PC-3 (cell line): Measurements from ENCODE around the gene ASCC3. TPM values are rescaled to one million over a fixed set of nuclear protein-coding genes. Genes with fewer than 3 reads are reported as not detected.

ENCODE experiments used
- ATAC-seq: fragments of 200-7000 bp; cut with Tn5 transposase; 2 replicates; pipeline ENCODE4 v1.9.1; 2020; ENCODE audit warnings: mild to moderate bottlenecking, moderate library complexity
- BruUV-seq: library from RNA; stranded (reverse); fragments of 400-500 nt; replicated peaks from 2 replicates; lab custom pipeline; 2021; lab: Mats Ljungman, UMichigan
- CTCF ChIA-PET: fragments of 300-600 bp; sonication (Branson Sonifier 250); formaldehyde crosslinking; loops from one replicate; lab custom pipeline; 2022; ENCODE audit warnings: antibody characterized with exemption; lab: Charles Lee
- POLR2A ChIA-PET: fragments of 300-600 bp; sonication (Branson Sonifier 250); formaldehyde crosslinking; loops from one replicate; lab custom pipeline; 2022; ENCODE audit warnings: antibody characterized with exemption; ENCODE audit not compliant: unreplicated experiment; lab: Charles Lee
- DNase-seq: peaks from one replicate; pipeline ENCODE4 v3.0.0-alpha.2; 2015
- H2AFZ ChIP-seq: fragments of 300-600 bp; sonication (generic); 2 replicates; pipeline ENCODE4 v1.6.0; 2016; ENCODE audit warnings: antibody characterized with exemption, low read length
- H3F3A ChIP-seq: fragments of 300-600 bp; sonication (generic); one replicate; pipeline ENCODE4 v1.6.0; 2017; ENCODE audit warnings: antibody characterized with exemption, low read length, control low read depth, mild to moderate bottlenecking; ENCODE audit not compliant: unreplicated experiment
- H3K27ac ChIP-seq: fragments of 300-600 bp; sonication (generic); 2 replicates; pipeline ENCODE4 v1.5.1; 2016; ENCODE audit warnings: mild to moderate bottlenecking, low read length
- H3K27me3 ChIP-seq: fragments of 300-600 bp; sonication (generic); 2 replicates; pipeline ENCODE4 v1.6.1; 2016; ENCODE audit warnings: low read length, mixed read lengths
- H3K36me3 ChIP-seq: fragments of 300-600 bp; sonication (generic); 2 replicates; pipeline ENCODE4 v1.6.1; 2016; ENCODE audit warnings: low read depth, mixed run types, low read length, mixed read lengths
- H3K4me1 ChIP-seq: fragments of 300-600 bp; sonication (generic); 2 replicates; pipeline ENCODE4 v1.5.1; 2016; ENCODE audit warnings: low read length; ENCODE audit not compliant: insufficient read depth
- H3K4me2 ChIP-seq: fragments of 300-600 bp; sonication (generic); 2 replicates; pipeline ENCODE4 v1.6.0; 2016; ENCODE audit warnings: low read length
- H3K4me3 ChIP-seq: fragments of 300-600 bp; sonication (generic); 2 replicates; pipeline ENCODE4 v1.5.1; 2016; ENCODE audit warnings: mild to moderate bottlenecking, low read length, mixed read lengths
- H3K79me2 ChIP-seq: fragments of 300-600 bp; sonication (generic); 2 replicates; pipeline ENCODE4 v1.6.1; 2017; ENCODE audit warnings: low read length, mixed read lengths
- H3K9ac ChIP-seq: fragments of 300-600 bp; sonication (generic); 2 replicates; pipeline ENCODE4 v1.6.0; 2016; ENCODE audit warnings: mild to moderate bottlenecking, low read length
- H3K9me2 ChIP-seq: fragments of 300-600 bp; sonication (generic); replicated peaks from 2 replicates; pipeline ENCODE4 v1.6.1; 2016; ENCODE audit warnings: mixed run types, low read length, mixed read lengths
- H3K9me3 ChIP-seq: fragments of 300-600 bp; sonication (generic); 2 replicates; pipeline ENCODE4 v1.6.1; 2016; ENCODE audit warnings: low read length, mixed read lengths
- H4K20me1 ChIP-seq: fragments of 300-600 bp; sonication (generic); 2 replicates; pipeline ENCODE4 v1.6.1; 2016; ENCODE audit warnings: low read length, mixed read lengths
- EZH2 ChIP-seq: fragments of 300-600 bp; sonication (generic); IDR thresholded peaks from one replicate; pipeline ENCODE4 v1.6.1; 2017; ENCODE audit warnings: antibody characterized with exemption, mild to moderate bottlenecking, low read length; ENCODE audit not compliant: unreplicated experiment
- EZH2phosphoT487 ChIP-seq: fragments of 300-600 bp; sonication (generic); IDR thresholded peaks from 2 replicates; pipeline ENCODE4 v1.6.1; 2018; ENCODE audit warnings: mild to moderate bottlenecking, antibody characterized with exemption, low read length, borderline replicate concordance
- intact Hi-C: fragments of 100-400 bp; cut with micrococcal nuclease; formaldehyde crosslinking; loops from 2 replicates; pipeline ENCODE4 v1.9.0; 2023
- total RNA-seq: library from RNA; depleted of rRNA; stranded (reverse); fragments of >200 nt; gene quantifications from 2 replicates; pipeline ENCODE4 v1.2.3, GENCODE V29; 2014
- TF ChIP-seq, protein P1 (sequence below): fragments of 300-600 bp; sonication (generic); conservative IDR thresholded peaks from 2 replicates; pipeline ENCODE4 v1.5.1; 2017; ENCODE audit warnings: antibody characterized with exemption, low read depth, mild to moderate bottlenecking, low read length

The ASCC3 gene
- total RNA-seq, 1 experiment from 2014 or later, result 27.7 TPM

GRCh38 chr6:100918152-100918551, 37.0 kb upstream of the ASCC3 start:
- Histone ChIP-seq H3K4me3 (no peak overlapping the region), H3K27ac (no peak overlapping the region), H3F3A (no peaks in the 10 kb centered on the region), H3K79me2 (no peaks in the 10 kb centered on the region), H3K9me3 (no peaks in the 10 kb centered on the region), H3K4me2 (no peak overlapping the region), H3K9me2 (no peaks in the 10 kb centered on the region), H4K20me1 (no peaks in the 10 kb centered on the region), H3K27me3 (no peaks in the 10 kb centered on the region), H3K36me3 (no peaks in the 10 kb centered on the region), H2AFZ (no peak overlapping the region), H3K9ac (no peak overlapping the region), H3K4me1 (no peaks in the 10 kb centered on the region)
- TF ChIP-seq, protein P1, sequence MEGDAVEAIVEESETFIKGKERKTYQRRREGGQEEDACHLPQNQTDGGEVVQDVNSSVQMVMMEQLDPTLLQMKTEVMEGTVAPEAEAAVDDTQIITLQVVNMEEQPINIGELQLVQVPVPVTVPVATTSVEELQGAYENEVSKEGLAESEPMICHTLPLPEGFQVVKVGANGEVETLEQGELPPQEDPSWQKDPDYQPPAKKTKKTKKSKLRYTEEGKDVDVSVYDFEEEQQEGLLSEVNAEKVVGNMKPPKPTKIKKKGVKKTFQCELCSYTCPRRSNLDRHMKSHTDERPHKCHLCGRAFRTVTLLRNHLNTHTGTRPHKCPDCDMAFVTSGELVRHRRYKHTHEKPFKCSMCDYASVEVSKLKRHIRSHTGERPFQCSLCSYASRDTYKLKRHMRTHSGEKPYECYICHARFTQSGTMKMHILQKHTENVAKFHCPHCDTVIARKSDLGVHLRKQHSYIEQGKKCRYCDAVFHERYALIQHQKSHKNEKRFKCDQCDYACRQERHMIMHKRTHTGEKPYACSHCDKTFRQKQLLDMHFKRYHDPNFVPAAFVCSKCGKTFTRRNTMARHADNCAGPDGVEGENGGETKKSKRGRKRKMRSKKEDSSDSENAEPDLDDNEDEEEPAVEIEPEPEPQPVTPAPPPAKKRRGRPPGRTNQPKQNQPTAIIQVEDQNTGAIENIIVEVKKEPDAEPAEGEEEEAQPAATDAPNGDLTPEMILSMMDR, result no peak
- TF ChIP-seq EZH2phosphoT487 (no peak), EZH2 (no peak)
- intact Hi-C loops, result no loop called here
- ChIA-PET POLR2A (no interaction called here), CTCF (no interaction called here)
- ATAC-seq (no peak), DNase-seq (no peak)
- no TSS peak for BruUV-seq

GRCh38 chr6:100915876-100916275, 34.7 kb upstream of the ASCC3 start:
- Histone ChIP-seq H4K20me1 (no peaks in the 10 kb centered on the region), H3K79me2 (no peaks in the 10 kb centered on the region), H3K9me2 (no peaks in the 10 kb centered on the region), H3K36me3 (no peaks in the 10 kb centered on the region), H3K4me1 (no peaks in the 10 kb centered on the region), H3K27me3 (no peaks in the 10 kb centered on the region), H3K4me2 (no peak overlapping the region), H3K9ac (no peak overlapping the region), H2AFZ (no peak overlapping the region), H3K4me3 (no peak overlapping the region), H3F3A (no peaks in the 10 kb centered on the region), H3K9me3 (no peaks in the 10 kb centered on the region), H3K27ac (no peak overlapping the region)
- POLR2A ChIA-PET, result no interaction called here
- CTCF ChIA-PET, result no interaction called here
- intact Hi-C loops, result no loop called here
- TF ChIP-seq, protein P1, result no peak
- no peak for TF ChIP-seq EZH2
- TF ChIP-seq EZH2phosphoT487, result no peak
- no peak for ATAC-seq
- no peak for DNase-seq
- BruUV-seq, result no TSS peak

DNA sequence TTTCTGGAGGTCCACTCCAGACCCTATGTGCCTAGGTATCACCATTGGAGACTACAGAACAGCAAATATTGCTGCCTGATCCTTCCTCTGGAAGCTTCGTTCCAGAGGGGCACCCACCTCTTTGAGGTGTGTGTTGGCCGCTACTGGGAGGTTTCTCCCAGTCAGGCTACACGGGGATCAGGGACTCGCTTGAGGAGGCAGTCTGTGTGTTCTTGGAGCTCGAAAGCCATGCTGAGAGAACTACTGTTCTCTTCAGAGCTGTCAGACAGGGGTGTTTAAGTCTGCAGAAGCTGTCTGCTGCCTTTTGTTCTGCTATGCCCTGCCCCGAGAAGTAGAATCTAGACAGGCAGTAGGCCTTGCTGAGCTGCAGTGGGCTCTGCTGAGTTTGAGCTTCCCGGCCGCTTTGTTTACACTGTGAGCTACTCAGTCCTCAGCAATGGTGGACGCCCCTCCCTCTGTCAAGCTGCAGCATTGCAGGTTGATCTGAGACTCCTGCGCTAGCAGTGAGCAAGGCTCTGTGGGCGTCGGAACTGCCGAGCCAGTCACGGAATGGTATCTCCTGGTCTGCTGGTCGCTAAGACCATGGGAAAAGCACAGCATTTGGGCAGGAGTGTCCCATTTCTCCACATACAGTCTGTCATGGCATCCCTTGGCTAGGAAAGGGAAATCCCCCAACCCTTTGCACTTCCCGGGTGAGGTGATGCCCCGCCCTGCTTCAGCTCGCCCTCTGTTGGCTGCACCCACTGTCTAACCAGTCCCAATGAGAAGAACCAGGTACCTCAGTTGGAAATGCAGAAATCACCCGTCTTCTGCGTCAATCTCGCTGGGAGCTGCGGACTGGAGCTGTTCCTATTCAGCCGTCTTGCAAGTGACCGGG, 32.5 kb upstream of the ASCC3 start:
- H3K79me2 ChIP-seq, result no peaks in the 10 kb centered on the region
- ATAC-seq (no peak), DNase-seq (no peak)
- H4K20me1 ChIP-seq, result no peaks in the 10 kb centered on the region
- no peak overlapping the region for H3K27ac ChIP-seq
- no peak overlapping the region for H2AFZ ChIP-seq
- H3K4me3 ChIP-seq, result no peak overlapping the region
- ChIA-PET POLR2A (no interaction called here), CTCF (no interaction called here)
- no peaks in the 10 kb centered on the region for H3F3A ChIP-seq
- H3K9me3 ChIP-seq, result no peaks in the 10 kb centered on the region
- intact Hi-C loops, result no loop called here
- no peaks in the 10 kb centered on the region for H3K36me3 ChIP-seq
- no peak overlapping the region for H3K4me2 ChIP-seq
- H3K9me2 ChIP-seq, result no peaks in the 10 kb centered on the region
- no TSS peak for BruUV-seq
- TF ChIP-seq EZH2phosphoT487 (no peak), EZH2 (no peak)
- TF ChIP-seq, protein P1, result no peak
- no peaks in the 10 kb centered on the region for H3K27me3 ChIP-seq
- no peak overlapping the region for H3K9ac ChIP-seq
- H3K4me1 ChIP-seq, result no peaks in the 10 kb centered on the region
